Brain pericyte (primary cell): Measurements from ENCODE around the gene DNAH11.
"Not testable (repeated sequence)": the region's sequence is repeated elsewhere in the genome, so short reads cannot be mapped to it uniquely, and the experiment has no call there.

Experiments used
- DNase-seq: peaks from one replicate; pipeline ENCODE4 v3.0.0-alpha.2; 2012; ENCODE audit warnings: low read depth, low spot score

DNAH11 gene

GRCh38 chr7:21707566-21707965, 164.7 kb downstream of the DNAH11 start:
- no peak for DNase-seq

DNA sequence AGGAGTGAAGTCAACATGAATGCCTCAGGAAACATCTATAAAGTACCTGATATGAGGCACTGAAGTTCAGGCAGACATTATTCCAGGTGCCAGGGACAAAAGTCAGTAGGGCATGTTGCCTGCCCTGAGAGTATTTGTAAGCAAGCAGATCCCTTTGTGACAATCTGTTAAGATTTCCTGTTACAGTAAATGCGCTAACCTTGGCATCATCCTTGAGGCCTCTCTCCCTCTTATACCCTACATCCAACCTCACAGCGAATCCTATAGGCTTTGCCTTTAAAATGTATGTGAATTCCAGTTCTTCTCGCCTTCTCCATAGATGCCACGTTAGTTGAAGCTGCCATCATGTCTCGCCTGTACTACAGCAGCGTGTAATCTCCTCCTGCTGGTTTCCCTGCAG, 165.3 kb downstream of the DNAH11 start:
- no peak for DNase-seq

DNA sequence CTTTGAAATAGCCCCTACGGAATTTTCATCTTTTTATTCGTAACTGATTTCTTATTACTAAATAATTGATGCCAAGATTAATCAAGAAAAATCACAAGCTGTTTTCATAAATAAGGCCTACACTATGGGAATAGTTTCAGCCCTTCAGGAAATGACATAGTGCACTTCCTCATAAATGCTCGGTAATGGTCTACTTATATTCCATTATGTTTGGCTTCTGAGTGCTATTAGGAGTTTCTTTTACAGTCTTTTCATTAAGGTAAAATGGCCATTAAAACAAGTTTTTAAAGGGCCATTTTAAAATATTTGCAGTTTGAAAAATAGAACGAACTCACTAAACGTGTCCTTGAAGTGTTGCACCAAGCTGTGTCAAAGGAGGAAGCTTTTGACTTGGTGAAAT, 174.5 kb downstream of the DNAH11 start:
- DNase-seq, result no peak

DNA sequence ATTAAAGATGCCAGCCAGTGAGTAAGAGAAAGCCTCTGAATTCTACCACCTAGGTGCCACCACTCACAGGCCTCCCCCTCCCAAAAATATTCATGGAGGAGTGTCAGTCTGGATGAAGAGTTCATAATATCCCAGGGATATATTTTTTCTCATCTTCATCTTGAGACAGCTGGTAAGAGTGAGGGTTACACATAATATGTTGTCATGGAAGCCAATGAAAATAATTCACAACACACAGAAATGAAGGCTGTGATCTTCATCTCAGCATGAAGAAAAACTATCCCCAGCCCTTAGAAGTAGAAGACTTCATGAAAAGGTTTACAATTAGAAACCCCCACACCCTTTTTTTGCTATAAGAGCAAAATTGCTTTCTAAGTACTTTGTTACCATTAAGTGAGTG, 175.6 kb downstream of the DNAH11 start:
- no peak for DNase-seq

DNA sequence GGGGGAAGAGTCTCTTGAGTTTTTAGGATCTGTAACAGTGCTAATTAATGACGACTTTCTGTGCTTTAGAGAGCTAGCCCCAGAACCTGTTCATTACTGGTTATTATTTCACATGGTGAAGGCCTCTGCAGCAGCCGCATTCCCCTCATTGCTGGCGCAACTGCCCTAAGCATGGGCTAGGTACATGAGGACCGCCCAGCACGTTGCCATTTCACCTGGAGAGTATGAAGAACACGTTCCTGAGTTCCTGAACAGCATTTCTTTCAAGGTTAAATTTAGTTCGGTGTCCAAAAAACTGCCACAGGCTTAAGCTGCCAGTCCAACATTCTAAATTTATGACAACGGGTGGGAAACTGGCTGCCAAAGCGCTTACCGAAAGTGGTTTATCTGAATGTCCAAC, 177.0 kb downstream of the DNAH11 start:
- no peak for DNase-seq

DNA sequence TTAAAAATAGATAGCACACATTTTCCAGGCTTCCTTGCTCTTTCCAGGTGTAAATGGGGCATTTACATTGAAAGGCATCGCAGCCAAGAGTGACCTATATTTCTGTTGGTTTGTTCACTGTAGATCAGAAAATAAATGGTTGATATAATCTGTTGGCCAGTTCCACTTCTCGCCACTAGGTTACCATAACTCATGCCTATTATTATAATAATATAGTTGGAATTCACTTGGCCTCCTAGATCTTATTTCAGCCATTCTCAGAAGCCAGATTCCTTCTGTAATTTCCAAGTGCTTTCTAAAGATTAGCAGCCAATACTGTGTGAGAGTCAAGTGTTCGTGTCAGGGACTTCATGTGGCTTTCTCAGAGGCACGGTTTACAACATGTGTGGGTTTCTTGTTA, 179.5 kb downstream of the DNAH11 start:
- DNase-seq, result no peak

DNA sequence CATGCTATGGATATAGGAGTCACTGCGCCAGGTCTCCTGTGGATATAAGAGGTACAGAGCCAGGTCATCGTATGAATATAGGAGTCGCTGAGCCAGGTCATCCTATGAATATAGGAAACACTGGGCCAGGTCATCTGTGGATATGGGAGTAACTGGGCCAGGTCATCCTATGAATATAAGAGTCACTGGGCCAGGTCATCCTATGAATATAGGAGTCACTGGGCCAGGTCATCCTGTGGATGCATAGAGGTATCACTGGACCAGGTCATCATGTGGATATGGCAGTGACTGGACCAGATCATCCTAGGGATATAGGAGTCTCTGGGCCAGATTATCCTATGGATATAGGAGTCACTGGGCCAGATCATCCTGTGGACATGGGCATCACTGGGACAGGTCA, 181.7 kb downstream of the DNAH11 start:
- DNase-seq, result no peak

- DNase-seq, result no peak
These were observed 187.6 kb downstream of the DNAH11 start for GRCh38 chr7:21730399-21730798.

- no peak for DNase-seq
These were observed 189.1 kb downstream of the DNAH11 start for GRCh38 chr7:21731977-21732376.

DNA sequence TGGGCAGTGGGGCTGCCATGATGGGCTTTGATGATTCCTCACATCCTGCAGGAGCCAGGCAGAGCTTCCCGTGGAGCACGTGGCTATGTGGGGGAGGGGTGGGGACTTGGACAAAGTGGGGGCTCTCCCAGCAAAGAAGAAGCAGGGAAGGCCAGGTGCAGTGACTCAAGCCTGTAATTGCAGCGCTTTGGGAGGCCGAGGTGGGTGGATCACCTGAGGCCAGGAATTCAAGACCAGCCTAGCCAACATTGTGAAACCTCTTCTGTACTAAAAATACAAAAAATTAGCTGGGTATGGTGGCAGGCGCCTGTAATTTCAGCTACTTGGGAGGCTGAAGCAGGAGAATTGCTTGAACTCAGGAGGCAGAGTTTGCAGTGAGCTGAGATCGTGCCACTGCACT, 190.1 kb downstream of the DNAH11 start:
- DNase-seq, result not testable (repeated sequence)

GRCh38 chr7:21733837-21734236, 191.0 kb downstream of the DNAH11 start:
- DNase-seq, result no peak

- no peak for DNase-seq
These were observed 200.7 kb downstream of the DNAH11 start for GRCh38 chr7:21743493-21743892.

- no peak for DNase-seq
These were observed 204.1 kb downstream of the DNAH11 start for GRCh38 chr7:21746949-21747348.

- DNase-seq, result no peak
These were observed 205.0 kb downstream of the DNAH11 start for GRCh38 chr7:21747806-21748205.

GRCh38 chr7:21749378-21749777, 206.5 kb downstream of the DNAH11 start:
- no peak for DNase-seq

GRCh38 chr7:21753071-21753470, 210.2 kb downstream of the DNAH11 start:
- no peak for DNase-seq

- DNase-seq, result no peak
These were observed 212.1 kb downstream of the DNAH11 start for GRCh38 chr7:21754963-21755362.

DNA sequence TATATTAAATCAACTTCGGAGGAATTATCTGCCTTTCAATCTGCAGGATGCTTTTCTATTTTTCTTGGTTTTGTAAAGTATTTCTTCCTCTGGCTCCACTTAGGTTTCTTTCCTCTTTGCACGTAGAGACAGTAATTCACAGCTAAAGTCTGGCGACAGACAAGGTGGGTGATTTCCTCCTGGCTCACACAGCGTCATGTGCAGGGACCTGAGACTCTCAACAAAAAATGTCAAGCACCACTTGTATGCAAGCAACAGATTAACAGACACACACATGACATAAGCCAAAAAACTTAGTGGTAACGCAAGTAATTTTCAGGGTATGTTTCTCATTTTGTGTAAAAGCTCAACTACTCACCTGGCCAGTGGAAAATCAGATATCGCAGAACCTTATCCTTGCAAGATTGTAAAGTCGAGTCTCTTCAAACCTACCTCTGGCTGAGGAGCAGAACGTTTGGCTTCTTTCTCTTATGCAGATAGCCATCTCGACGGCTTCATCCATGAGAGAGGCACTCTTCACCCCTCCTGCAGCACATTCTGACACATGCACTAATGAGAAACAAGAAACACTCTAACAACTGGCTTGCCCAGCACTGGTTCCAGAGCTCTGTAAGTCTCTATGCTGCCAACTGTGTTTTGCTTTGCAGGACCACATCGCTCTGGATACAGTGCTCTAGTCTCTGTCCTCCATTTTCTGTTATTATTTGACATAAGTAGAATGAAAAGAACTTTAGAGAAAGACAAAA, 214.9 kb downstream of the DNAH11 start:
- no peak for DNase-seq

DNA sequence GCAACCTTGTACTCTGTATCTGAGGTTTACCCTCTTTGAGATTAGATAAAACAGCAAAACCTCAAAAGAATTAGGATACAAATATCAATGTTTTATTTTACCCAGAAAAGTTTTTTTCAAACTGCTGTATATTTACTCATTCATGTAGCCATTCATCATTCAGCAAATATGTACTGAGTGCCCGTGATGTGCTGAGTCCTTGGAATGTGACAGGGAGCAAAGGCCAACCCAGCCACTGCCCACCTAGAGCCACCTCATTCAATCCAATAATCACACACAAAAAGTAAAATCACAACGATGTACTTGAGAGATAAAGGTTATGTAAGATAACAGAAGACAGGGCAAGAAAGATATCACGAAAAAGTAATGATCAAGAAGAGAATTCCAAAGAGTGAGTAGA, 215.4 kb downstream of the DNAH11 start:
- no peak for DNase-seq

GRCh38 chr7:21762469-21762868, 219.6 kb downstream of the DNAH11 start:
- no peak for DNase-seq

GRCh38 chr7:21763818-21764217, 221.0 kb downstream of the DNAH11 start:
- no peak for DNase-seq

GRCh38 chr7:21766218-21766617, 223.4 kb downstream of the DNAH11 start:
- DNase-seq, result no peak

- no peak for DNase-seq
These were observed 224.6 kb downstream of the DNAH11 start for GRCh38 chr7:21767300-21767900.

GRCh38 chr7:21768279-21768678, 225.4 kb downstream of the DNAH11 start:
- DNase-seq, result no peak
